IPS-15b (cell line): ENCODE data around the gene PPFIA1.
"Not testable (repeated sequence)": the region's sequence is repeated elsewhere in the genome, so short reads cannot be mapped to it uniquely, and the experiment has no call there.

Source experiments
- H3K27me3 ChIP-seq: one replicate; pipeline ENCODE4 v1.6.1; 2013; ENCODE audit warnings: low read length; ENCODE audit not compliant: control insufficient read depth, insufficient read depth
- H3K36me3 ChIP-seq: one replicate; pipeline ENCODE4 v1.6.1; 2013; ENCODE audit warnings: low read length; ENCODE audit not compliant: control insufficient read depth, insufficient read depth
- H3K4me1 ChIP-seq: one replicate; pipeline ENCODE4 v1.6.1; 2013; ENCODE audit warnings: mild to moderate bottlenecking, low read length; ENCODE audit not compliant: control insufficient read depth, insufficient read depth
- H3K4me3 ChIP-seq: one replicate; pipeline ENCODE4 v1.5.1; 2013; ENCODE audit warnings: low read depth, low read length
- H3K9ac ChIP-seq: one replicate; pipeline ENCODE4 v1.6.1; 2013; ENCODE audit warnings: low read depth, mild to moderate bottlenecking, low read length
- H3K9me3 ChIP-seq: one replicate; pipeline ENCODE4 v1.6.1; 2013; ENCODE audit warnings: mild to moderate bottlenecking, low read length; ENCODE audit not compliant: control insufficient read depth, insufficient read depth

The PPFIA1 gene

GRCh38 chr11:70387564-70387963 lies 117.1 kb downstream of the PPFIA1 start:
- H3K36me3 ChIP-seq: peaks cover 6% of the 10 kb centered on the region
- no peaks in the 10 kb centered on the region for H3K9me3 ChIP-seq
- H3K4me1 ChIP-seq: peaks cover 13% of the 10 kb centered on the region
- no peak overlapping the region for H3K9ac ChIP-seq
- no peak overlapping the region for H3K4me3 ChIP-seq
- H3K27me3 ChIP-seq: no peaks in the 10 kb centered on the region

- peaks cover 13% of the 10 kb centered on the region for H3K4me1 ChIP-seq
- no peak overlapping the region for H3K9ac ChIP-seq
- peaks cover 11% of the 10 kb centered on the region for H3K36me3 ChIP-seq
- no peaks in the 10 kb centered on the region for H3K9me3 ChIP-seq
- no peaks in the 10 kb centered on the region for H3K27me3 ChIP-seq
- no peak overlapping the region for H3K4me3 ChIP-seq
These were observed 118.7 kb downstream of the PPFIA1 start for GRCh38 chr11:70389201-70389600.

GRCh38 chr11:70390882-70391281 lies 120.4 kb downstream of the PPFIA1 start:
- not testable (repeated sequence) for H3K4me3 ChIP-seq, H3K9me3 ChIP-seq, H3K36me3 ChIP-seq

DNA sequence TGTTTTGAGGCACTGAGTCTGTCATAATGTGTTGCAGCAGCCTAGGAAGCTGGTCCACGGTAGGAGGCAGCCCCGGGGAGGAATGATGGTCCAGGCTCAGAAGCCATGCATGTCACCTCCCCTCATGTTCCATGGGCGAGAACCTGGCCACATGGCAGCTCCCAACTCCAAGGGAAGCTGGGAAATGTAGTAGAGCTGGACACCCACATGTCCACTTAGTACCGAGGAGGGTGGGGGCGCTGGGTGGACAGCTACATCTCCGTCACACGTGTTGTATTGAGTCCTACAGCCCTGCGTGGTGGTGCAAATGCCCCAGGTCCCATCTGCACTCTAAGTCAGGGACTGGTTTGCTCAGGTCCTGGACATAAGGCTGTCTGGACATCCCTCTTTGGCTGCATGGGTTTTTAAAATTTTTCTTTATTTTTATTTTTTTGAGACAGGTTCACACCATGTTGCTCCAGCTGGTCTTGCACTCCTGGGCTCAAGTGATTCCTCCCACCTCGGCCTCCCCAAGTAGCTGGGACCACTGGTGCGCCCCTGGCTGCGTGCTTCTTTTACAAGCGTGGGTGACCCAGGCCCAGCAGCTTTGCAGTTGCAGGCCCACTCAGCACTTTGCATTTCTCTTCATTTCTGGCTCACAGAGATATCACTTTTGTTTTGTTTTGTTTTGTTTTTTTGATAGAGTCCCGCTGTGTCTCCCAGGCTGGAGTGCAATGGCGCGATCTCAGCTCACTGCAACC lies 123.9 kb downstream of the PPFIA1 start:
- Histone ChIP-seq H3K4me1 (peaks cover 11% of the 10 kb centered on the region), H3K36me3 (peaks cover 8% of the 10 kb centered on the region), H3K27me3 (no peaks in the 10 kb centered on the region), H3K4me3 (no peak overlapping the region), H3K9ac (no peak overlapping the region), H3K9me3 (no peaks in the 10 kb centered on the region)

More at GRCh38 chr11:70390882-70391281, 120.4 kb downstream of the PPFIA1 start:
- H3K9ac ChIP-seq, H3K27me3 ChIP-seq: not testable (repeated sequence)
- H3K4me1 ChIP-seq: peaks cover 13% of the 10 kb centered on the region

DNA sequence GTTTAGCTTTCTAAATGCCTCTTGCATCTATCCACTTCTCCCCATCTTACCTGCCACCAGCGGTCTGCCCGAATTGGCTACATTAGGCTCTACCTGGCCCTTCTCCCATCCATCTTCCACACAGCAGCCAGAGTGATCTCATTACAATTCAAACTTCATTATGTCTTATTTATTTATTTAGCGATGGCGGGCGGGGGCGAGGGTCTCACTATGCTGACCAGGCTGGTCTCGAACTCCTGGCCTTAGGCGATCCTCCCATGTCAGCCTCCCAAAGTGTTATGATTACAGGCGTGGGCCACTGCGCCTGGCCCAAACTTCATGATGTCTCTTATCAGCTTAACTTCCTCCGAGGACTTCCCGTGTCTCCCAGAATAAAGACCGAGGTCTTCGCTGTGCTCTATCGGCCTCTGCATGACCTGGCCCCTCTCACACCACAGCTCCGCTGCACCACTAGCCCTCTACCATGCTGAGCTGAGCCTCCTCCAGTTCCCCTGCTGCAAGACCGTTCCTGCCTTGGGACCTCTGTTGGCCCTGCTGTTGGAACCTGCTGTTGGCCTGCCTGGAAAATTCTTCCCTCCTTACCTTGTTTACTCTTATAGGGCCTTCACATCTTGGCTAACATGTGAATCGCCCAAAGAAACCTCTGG lies 127.0 kb downstream of the PPFIA1 start:
- peak overlapping the region; percentile 76 for H3K9ac ChIP-seq
- H3K27me3 ChIP-seq: no peaks in the 10 kb centered on the region

DNA sequence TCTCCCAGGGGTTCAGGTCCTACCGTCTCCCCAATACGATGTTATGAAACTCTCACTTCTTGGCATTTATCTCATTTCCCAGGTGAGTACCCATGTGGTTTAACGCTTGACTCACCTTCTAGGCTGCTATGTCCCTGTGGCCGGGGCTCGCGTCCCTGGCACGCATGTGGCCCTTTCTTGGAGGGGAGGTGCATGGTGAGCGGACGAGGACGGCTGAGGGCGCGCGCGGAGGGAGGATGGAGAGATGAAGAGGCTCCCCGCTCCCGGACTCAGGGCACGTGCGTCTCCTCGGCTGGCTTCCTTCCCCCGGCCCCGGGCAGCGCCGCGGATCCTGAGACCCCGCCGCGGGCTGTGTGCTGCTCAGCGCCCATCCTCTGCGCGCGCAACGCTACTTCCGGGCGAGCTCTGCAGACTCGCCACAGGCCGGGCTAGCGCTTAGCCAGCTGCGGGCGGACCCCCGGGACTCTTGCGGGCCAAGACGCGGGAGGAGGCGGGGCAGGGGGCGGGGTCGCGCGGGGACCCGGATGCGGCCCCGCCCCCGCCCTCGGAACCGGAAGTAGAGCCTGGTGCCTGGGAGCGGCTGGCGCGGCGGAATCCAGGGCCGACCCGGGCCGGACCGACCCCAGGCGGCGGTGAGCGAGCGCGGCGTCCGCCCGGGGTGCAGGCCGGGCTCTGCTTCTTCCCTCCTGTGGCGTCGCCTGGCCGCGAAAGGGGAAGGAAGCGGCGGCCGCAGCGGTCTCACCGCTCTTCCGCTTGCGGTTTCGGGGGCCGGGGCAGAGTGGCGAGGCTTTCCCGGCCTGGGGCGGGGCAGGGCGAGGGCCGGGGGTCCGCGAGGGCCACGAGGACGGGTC lies 127.7 kb downstream of the PPFIA1 start, which contains the start of gene CTTN:
Gene CTTN, plus strand, starts transcription at position 547 of the 851 bp plus-strand sequence. CDS start 8,769 bp downstream, outside the sequence.
- Histone ChIP-seq H3K9ac (peak within 1 kb of the TSS; percentile 87), H3K4me1 (peaks cover 5% of the 10 kb centered on the region), H3K27me3 (no peaks in the 10 kb centered on the region), H3K36me3 (peaks cover 8% of the 10 kb centered on the region), H3K4me3 (peak within 1 kb of the TSS; percentile 95), H3K9me3 (no peaks in the 10 kb centered on the region)

More for the DNA sequence above, 127.0 kb downstream of the PPFIA1 start:
- H3K4me3 ChIP-seq: peak overlapping the region; percentile 95
- peaks cover 8% of the 10 kb centered on the region for H3K36me3 ChIP-seq
- peaks cover 3% of the 10 kb centered on the region for H3K4me1 ChIP-seq
- H3K9me3 ChIP-seq: no peaks in the 10 kb centered on the region

DNA sequence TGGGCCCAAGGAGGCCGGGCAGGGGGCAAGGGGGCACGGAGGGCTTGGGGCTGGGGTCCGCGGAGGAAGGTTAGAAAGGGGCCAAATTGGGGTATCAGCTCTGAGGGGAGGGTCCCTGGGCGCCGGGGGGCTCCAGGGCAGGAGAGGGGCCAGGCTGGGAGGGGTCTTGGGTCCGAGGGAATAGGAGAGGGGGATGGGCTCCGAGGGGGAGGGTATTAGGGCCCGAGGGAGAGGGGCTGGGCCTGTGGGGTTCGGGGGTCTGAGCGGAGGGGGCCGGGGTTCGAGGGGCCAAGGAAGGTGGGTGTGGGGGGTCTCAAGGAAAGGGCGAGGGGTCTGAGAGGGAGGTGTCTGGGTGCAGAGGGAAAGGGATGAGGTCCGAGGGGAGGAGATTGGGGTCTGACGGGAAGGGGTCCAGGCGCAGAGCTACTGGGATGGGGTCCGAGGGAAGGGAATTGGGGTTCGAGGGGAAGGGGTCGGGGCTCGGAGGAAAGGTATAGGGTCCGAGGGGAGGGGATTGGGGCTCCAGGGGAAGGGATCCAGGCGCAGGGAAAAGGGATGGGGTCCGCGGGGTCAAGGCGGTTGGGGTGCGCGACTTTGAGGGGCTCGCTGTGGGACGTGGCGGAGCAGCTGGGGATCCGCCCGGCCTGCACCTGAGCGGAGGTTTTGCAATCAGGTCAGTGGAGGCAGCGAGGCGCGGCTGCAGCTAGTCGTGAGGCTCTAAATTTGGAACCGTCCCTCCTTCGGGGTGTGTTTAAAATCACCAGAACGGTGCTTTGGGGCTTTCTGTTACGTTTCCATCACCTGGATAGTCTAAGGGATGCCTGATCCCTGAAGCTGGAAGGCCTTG lies 128.6 kb downstream of the PPFIA1 start:
- Histone ChIP-seq H3K9me3 (no peaks in the 10 kb centered on the region), H3K27me3 (no peaks in the 10 kb centered on the region), H3K4me3 (peak overlapping the region; percentile 83), H3K9ac (peak overlapping the region; percentile 87), H3K4me1 (peaks cover 5% of the 10 kb centered on the region), H3K36me3 (peaks cover 2% of the 10 kb centered on the region)

- peaks cover 5% of the 10 kb centered on the region for H3K4me1 ChIP-seq
- no peaks in the 10 kb centered on the region for H3K27me3 ChIP-seq
- H3K36me3 ChIP-seq: peaks cover under 1% of the 10 kb centered on the region
- H3K4me3 ChIP-seq: peak overlapping the region; percentile 83
- no peaks in the 10 kb centered on the region for H3K9me3 ChIP-seq
- peak overlapping the region; percentile 87 for H3K9ac ChIP-seq
These were observed 129.2 kb downstream of the PPFIA1 start for GRCh38 chr11:70399681-70400112.

GRCh38 chr11:70400643-70401042 lies 130.2 kb downstream of the PPFIA1 start:
- H3K9ac ChIP-seq: no peak overlapping the region
- H3K4me1 ChIP-seq: peaks cover 5% of the 10 kb centered on the region
- H3K36me3 ChIP-seq: peaks cover 2% of the 10 kb centered on the region
- no peaks in the 10 kb centered on the region for H3K27me3 ChIP-seq
- no peaks in the 10 kb centered on the region for H3K9me3 ChIP-seq
- peak overlapping the region; percentile 83 for H3K4me3 ChIP-seq

DNA sequence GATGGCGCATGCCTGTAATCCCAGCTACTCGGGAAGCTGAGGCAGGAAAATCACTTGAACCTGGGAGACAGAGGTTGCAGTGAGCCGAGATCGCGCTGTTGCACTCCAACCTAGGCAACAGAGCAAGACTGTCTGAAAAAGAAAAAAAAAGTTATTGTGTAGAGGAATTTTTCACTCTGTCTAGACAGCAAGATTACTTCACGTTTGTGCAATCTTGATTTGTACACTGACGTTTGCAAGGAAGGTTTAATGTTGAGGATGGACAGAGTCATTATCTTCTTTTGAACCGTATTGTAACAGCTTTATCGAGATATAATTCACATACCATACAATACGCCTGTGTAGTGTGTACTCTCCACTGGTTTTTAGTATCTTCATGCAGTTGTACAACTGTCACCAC lies 131.5 kb downstream of the PPFIA1 start:
- H3K36me3 ChIP-seq: peaks cover 4% of the 10 kb centered on the region
- H3K27me3 ChIP-seq: no peaks in the 10 kb centered on the region
- H3K4me3 ChIP-seq: no peak overlapping the region
- no peaks in the 10 kb centered on the region for H3K9me3 ChIP-seq
- no peak overlapping the region for H3K9ac ChIP-seq
- peaks cover 5% of the 10 kb centered on the region for H3K4me1 ChIP-seq

- H3K9me3 ChIP-seq: no peaks in the 10 kb centered on the region
- no peak overlapping the region for H3K9ac ChIP-seq
- H3K27me3 ChIP-seq: no peaks in the 10 kb centered on the region
- peaks cover 11% of the 10 kb centered on the region for H3K36me3 ChIP-seq
- H3K4me3 ChIP-seq: no peak overlapping the region
- peaks cover 5% of the 10 kb centered on the region for H3K4me1 ChIP-seq
These were observed 132.2 kb downstream of the PPFIA1 start for GRCh38 chr11:70402685-70403084.
